CD4-positive, alpha-beta T cell (primary cell): ENCODE data around the gene AAMDC. TPM values are rescaled to one million over a fixed set of nuclear protein-coding genes. Genes with fewer than 3 reads are reported as not detected.

ENCODE experiments used
- ATAC-seq: fragments of 200-7000 bp; cut with Tn5 transposase; one replicate; pipeline ENCODE4 v1.10.0; 2022; ENCODE audit warnings: mild to moderate bottlenecking; ENCODE audit not compliant: poor library complexity
- CTCF ChIA-PET: fragments of 350-600 bp; sonication (Branson Sonifier 250); formaldehyde crosslinking; loops from one replicate; lab custom pipeline; 2021; ENCODE audit warnings: antibody characterized with exemption, inconsistent platforms; lab: Charles Lee
- POLR2A ChIA-PET: fragments of 350-600 bp; sonication (Branson Sonifier 250); formaldehyde crosslinking; loops from one replicate; lab custom pipeline; 2021; ENCODE audit warnings: antibody characterized with exemption, inconsistent platforms; lab: Charles Lee
- DNase-seq, 14 experiments: peaks; one replicate each; pipeline ENCODE4 v3.0.0-alpha.2; 2013 to 2020; ENCODE audit warnings: mixed read lengths in 2 of 14
- H3K27ac ChIP-seq, 2 donors: one replicate each; pipeline versions ENCODE4 v1.5.1 to v1.7.0; 2013; ENCODE audit warnings: low read length in 2 of 2, low read depth in 1 of 2, mild to moderate bottlenecking in 1 of 2
- H3K27me3 ChIP-seq, 2 experiments: 1 replicate in 1 of 2; 2 replicates in 1 of 2; pipeline versions ENCODE4 v1.6.1 to v1.7.0; 2013; ENCODE audit warnings: low read length in 2 of 2, control low read depth in 1 of 2, mild to moderate bottlenecking in 1 of 2, moderate library complexity in 1 of 2; ENCODE audit not compliant: insufficient read depth in 2 of 2, control insufficient read depth in 1 of 2
- H3K36me3 ChIP-seq: one replicate; pipeline ENCODE4 v1.6.1; 2013; ENCODE audit warnings: low read length, control low read depth; ENCODE audit not compliant: insufficient read depth
- H3K4me1 ChIP-seq: one replicate; pipeline ENCODE4 v1.6.1; 2013; ENCODE audit warnings: low read length, control low read depth; ENCODE audit not compliant: insufficient read depth
- H3K4me3 ChIP-seq: one replicate; pipeline ENCODE4 v1.5.1; 2013; ENCODE audit warnings: mild to moderate bottlenecking, low read length, moderate library complexity
- H3K9me3 ChIP-seq, 2 experiments: 1 replicate in 1 of 2; 2 replicates in 1 of 2; pipeline versions ENCODE4 v1.6.1 to v1.7.0; 2013; ENCODE audit warnings: low read length in 2 of 2, mild to moderate bottlenecking in 2 of 2, control low read depth in 1 of 2, moderate library complexity in 1 of 2; ENCODE audit not compliant: control insufficient read depth in 1 of 2, insufficient read depth in 1 of 2
- H3K27ac Mint-ChIP-seq: one replicate; pipeline ENCODE4 v1.8.0; 2020; ENCODE audit warnings: mixed read lengths
- H3K27me3 Mint-ChIP-seq: one replicate; pipeline ENCODE4 v1.8.0; 2021; ENCODE audit warnings: mixed read lengths
- H3K36me3 Mint-ChIP-seq: one replicate; pipeline ENCODE4 v1.8.0; 2021; ENCODE audit warnings: low read depth, mixed read lengths
- H3K4me1 Mint-ChIP-seq: one replicate; pipeline ENCODE4 v1.8.0; 2021; ENCODE audit warnings: low read depth, mixed read lengths
- H3K4me3 Mint-ChIP-seq: one replicate; pipeline ENCODE4 v1.8.0; 2020; ENCODE audit warnings: mild to moderate bottlenecking, mixed read lengths
- H3K9me3 Mint-ChIP-seq: one replicate; pipeline ENCODE4 v1.8.0; 2020; ENCODE audit warnings: mixed read lengths
- CTCF ChIP-seq: fragments of 200-600 bp; IDR thresholded peaks from one replicate; pipeline ENCODE4 v1.8.0; 2022; ENCODE audit warnings: antibody characterized with exemption, mild to moderate bottlenecking
- intact Hi-C, 2 experiments: fragments of 100-400 bp; cut with DNase I in 1 of 2; cut with micrococcal nuclease in 1 of 2; formaldehyde crosslinking; loops; one replicate each; pipeline versions ENCODE4 v1.15.1 to v1.9.0; 2023 to 2025; cut with DNase I, micrococcal nuclease
- total RNA-seq, 174 experiments: library from RNA in 2 of 174; stranded (reverse) in 2 of 174; gene quantifications; one replicate each; pipeline ENCODE4 v1.2.3 and lab custom pipeline; 2021 to 2026

Gene AAMDC
- total RNA-seq, 2 experiments from 2014 or later: 1.5 to 2.1 TPM

- Mint-ChIP-seq H3K4me1 (no peaks in the 10 kb centered on the region), H3K9me3 (no peaks in the 10 kb centered on the region), H3K4me3 (no peak overlapping the region), H3K27me3 (no peaks in the 10 kb centered on the region), H3K27ac (no peak overlapping the region), H3K36me3 (peaks cover 63% of the 10 kb centered on the region)
- H3K4me1 ChIP-seq: no peaks in the 10 kb centered on the region
- H3K4me3 ChIP-seq: no peak overlapping the region
- no peaks in the 10 kb centered on the region for H3K27me3 ChIP-seq
- DNase-seq: no peak
- ATAC-seq: no peak
- H3K27ac ChIP-seq: no peak overlapping the region
- no peaks in the 10 kb centered on the region for H3K9me3 ChIP-seq
- intact Hi-C loops: no loop called here
- CTCF ChIA-PET: interaction anchor here (0.5 kb wide), 1 partner anchor 41 kb away, joined by 3 read pairs; no protein-coding TSS in a partner anchor
- POLR2A ChIA-PET: no interaction called here
- no peak for TF ChIP-seq CTCF
- H3K36me3 ChIP-seq: peaks cover 26% of the 10 kb centered on the region
These were observed 50.9 kb downstream of the AAMDC start for GRCh38 chr11:77871855-77872254.

- DNase-seq (no peak), ATAC-seq (no peak)
- intact Hi-C loops: no loop called here
- no peaks in the 10 kb centered on the region for H3K9me3 Mint-ChIP-seq
- H3K27ac Mint-ChIP-seq: no peak overlapping the region
- ChIA-PET CTCF (interaction anchor here (0.6 kb wide), 1 partner anchor 167 kb away, joined by 4 read pairs; no protein-coding TSS in a partner anchor), POLR2A (interaction anchor here (0.6 kb wide), 1 partner anchor 234 kb away, joined by 3 read pairs; no protein-coding TSS in a partner anchor)
- Histone ChIP-seq H3K27ac (no peak overlapping the region), H3K36me3 (peaks cover 36% of the 10 kb centered on the region), H3K4me3 (no peak overlapping the region), H3K27me3 (no peaks in the 10 kb centered on the region), H3K9me3 (no peaks in the 10 kb centered on the region), H3K4me1 (no peaks in the 10 kb centered on the region)
- peaks cover 66% of the 10 kb centered on the region for H3K36me3 Mint-ChIP-seq
- H3K4me3 Mint-ChIP-seq: no peak overlapping the region
- H3K4me1 Mint-ChIP-seq: no peaks in the 10 kb centered on the region
- no peaks in the 10 kb centered on the region for H3K27me3 Mint-ChIP-seq
- no peak for TF ChIP-seq CTCF
These were observed 52.4 kb downstream of the AAMDC start for GRCh38 chr11:77873345-77873744.

- no peak for DNase-seq
- TF ChIP-seq CTCF: no peak
- H3K27ac ChIP-seq: no peak overlapping the region
- H3K9me3 ChIP-seq: no peaks in the 10 kb centered on the region
- peaks cover 44% of the 10 kb centered on the region for H3K36me3 ChIP-seq
- Mint-ChIP-seq H3K4me1 (no peaks in the 10 kb centered on the region), H3K27me3 (no peaks in the 10 kb centered on the region), H3K4me3 (no peak overlapping the region), H3K36me3 (peaks cover 72% of the 10 kb centered on the region), H3K9me3 (no peaks in the 10 kb centered on the region), H3K27ac (no peak overlapping the region)
- no peak overlapping the region for H3K4me3 ChIP-seq
- H3K4me1 ChIP-seq: no peaks in the 10 kb centered on the region
- H3K27me3 ChIP-seq: no peaks in the 10 kb centered on the region
- POLR2A ChIA-PET: interaction anchor here (0.7 kb wide), 1 partner anchor 194 kb away, joined by 3 read pairs; no protein-coding TSS in a partner anchor
- CTCF ChIA-PET: no interaction called here
- intact Hi-C loops: no loop called here
- ATAC-seq: no peak
These were observed 53.3 kb downstream of the AAMDC start for GRCh38 chr11:77874206-77874605.
